OCI-M1 (cell line): ENCODE measurements around the gene RMND5B.
"Not testable (repeated sequence)": the region's sequence is repeated elsewhere in the genome, so short reads cannot be mapped to it uniquely, and the experiment has no call there.

Experiments used
- DNase-seq: peaks from one replicate; lab custom pipeline; 2025; lab: John Stamatoyannopoulos, UW

The RMND5B gene

GRCh38 chr5:178130576-178131445 lies at the start of gene RMND5B:
Gene RMND5B, plus strand, starts transcription at chr5:178131014. Its CDS starts 7,106 bp downstream, at chr5:178138120.
- peak; percentile 93 for DNase-seq

- peak; percentile 69 for DNase-seq
Observed at GRCh38 chr5:178081571-178082243, 49.1 kb upstream of the RMND5B start.

- no peak for DNase-seq
Observed at GRCh38 chr5:178083922-178084321, 46.9 kb upstream of the RMND5B start.

- DNase-seq, result no peak
Observed at GRCh38 chr5:178085316-178085715, 45.5 kb upstream of the RMND5B start.

DNA sequence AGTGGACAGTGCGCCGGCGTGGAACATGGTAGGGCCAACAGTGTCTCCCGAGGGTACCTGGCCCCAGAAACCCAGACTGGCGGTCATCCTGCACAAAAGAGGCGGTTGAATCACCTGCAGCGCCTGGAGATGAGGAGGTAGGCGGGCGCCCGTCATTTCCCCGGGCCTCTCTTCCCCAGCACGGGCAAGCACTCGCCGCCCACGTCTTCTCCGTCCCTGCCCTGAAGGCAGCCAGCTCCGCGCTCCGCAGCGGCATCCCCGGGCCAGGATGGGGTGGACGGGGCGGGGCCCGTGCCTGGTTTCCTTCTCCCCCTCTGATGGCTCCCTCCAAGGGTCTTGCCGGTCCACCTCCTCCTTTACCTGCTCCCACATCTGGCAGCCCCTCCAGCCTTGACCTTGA lies 44.5 kb upstream of the RMND5B start:
- no peak for DNase-seq

GRCh38 chr5:178087199-178087598 lies 43.6 kb upstream of the RMND5B start:
- DNase-seq, result not testable (repeated sequence)

- DNase-seq, result no peak
Observed at GRCh38 chr5:178090856-178091255, 40.0 kb upstream of the RMND5B start.

- DNase-seq, result no peak
Observed at GRCh38 chr5:178093134-178093533, 37.7 kb upstream of the RMND5B start.

GRCh38 chr5:178094345-178094744 lies 36.5 kb upstream of the RMND5B start:
- no peak for DNase-seq

DNA sequence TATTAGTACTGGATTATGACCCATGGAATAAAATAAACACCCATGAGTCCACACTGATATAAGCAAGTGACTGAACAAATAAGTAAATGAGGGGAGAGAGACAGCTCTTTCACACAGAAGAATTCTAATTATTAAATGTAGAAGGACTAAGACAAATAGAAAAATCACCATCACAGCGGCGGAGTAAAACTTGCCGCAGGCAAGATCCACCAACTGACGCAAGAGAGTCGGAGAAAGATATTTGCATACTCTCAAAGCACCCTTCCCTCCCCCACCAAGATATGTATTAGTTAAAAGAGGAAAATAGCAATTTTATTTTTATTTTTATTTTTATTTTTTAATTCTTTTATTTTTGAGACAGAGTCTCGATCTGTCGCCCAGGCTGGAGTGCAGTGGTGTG lies 32.1 kb upstream of the RMND5B start:
- DNase-seq, result no peak

- DNase-seq, result no peak
Observed at GRCh38 chr5:178103612-178104011, 27.2 kb upstream of the RMND5B start.

- no peak for DNase-seq
Observed at GRCh38 chr5:178104492-178104891, 26.3 kb upstream of the RMND5B start.

- DNase-seq, result no peak
Observed at GRCh38 chr5:178106086-178106485, 24.7 kb upstream of the RMND5B start.

DNA sequence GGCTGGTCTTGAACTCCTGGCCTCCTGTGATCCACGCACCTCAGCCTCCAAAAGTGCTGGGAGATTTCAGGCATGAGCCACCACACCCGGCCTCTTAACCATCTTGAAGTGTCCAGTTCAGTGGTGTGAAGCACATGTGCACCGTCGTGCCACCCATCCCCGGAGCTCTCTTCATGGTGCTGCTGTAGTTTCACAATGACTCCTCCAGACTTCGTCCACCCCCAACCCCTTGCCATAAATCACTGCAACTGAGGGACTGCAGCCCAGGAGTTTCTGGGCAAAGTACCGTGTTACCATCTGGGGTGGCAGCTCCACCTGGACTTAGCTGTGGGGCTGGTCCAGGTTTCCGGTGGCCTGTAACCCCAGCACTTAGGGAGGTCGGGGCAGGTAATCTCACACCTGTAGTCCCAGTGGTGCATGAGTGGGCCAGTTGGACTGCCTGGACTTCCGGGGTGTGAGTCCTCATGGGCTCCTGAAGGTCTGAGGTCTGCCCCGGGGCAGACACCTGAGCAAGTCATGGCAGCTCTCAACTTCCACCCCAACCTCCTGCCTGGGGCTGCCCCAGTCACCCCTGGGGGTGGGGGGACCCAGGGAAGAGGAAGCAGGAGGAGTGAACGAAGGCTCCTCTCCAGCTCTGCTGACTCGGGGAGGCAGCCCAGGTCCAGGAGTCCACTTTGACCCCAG lies 24.1 kb upstream of the RMND5B start:
- no peak for DNase-seq

GRCh38 chr5:178107756-178108310 lies 23.0 kb upstream of the RMND5B start:
- DNase-seq, result no peak

- DNase-seq, result no peak
Observed at GRCh38 chr5:178108446-178108845, 22.4 kb upstream of the RMND5B start.

DNA sequence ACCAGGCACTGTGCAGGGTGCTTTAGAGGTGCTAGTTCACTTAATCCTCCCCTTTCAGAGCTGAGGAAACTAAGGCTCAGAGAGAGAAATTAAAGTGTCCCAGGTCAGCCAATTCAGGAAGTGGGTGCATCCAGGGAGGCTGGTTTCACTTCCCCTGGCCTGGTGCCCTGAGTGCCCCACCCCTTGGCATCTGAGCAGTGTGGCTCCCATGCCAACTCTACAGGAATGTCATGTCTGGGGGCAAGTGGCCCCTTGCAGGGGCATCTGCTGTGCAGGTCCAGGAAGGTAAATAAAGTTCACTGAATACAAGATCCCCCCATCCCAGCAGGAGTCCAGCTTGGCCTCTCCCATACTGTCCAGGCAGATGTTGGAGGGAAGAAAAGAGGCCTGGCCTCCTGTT lies 21.8 kb upstream of the RMND5B start:
- no peak for DNase-seq

DNA sequence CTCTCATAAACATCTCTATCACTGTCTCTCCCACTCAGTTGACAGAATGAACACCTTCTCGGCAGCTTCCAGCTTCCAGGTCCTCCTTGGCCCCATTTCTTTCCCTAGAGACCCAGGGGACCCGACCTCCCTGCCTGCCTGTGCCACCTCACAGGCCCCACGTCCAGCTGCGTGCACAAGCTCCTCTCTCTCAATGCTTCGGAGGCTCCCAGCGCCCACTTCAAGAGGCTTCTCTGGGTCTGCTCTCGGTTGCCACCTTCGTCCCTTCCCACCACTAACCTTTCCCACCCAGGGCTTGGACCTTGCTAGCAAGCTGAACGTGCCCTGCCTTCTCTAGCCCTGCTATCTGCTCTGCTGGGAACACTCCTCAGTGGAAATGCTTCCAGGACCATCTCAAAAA lies 20.3 kb upstream of the RMND5B start:
- DNase-seq, result no peak

DNA sequence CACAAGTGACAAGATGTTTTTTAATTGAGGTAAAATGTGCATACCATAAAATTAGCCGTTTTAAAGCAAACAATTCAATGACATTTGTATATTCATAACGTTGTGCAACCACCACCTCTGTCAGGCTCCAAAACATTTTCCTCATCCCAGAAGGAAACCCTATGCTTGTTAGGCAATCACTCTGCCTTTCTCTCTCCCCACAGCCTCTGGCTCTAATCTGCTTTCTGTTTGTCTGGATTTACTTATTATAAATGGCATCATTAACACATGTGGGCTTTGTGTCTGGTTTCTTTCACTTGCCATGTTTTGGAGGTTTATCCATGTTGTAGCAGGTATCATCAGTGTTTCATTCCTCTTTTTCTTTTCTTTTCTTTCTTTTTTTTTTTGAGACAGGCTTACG lies 18.9 kb upstream of the RMND5B start:
- no peak for DNase-seq

- DNase-seq, result no peak
Observed at GRCh38 chr5:178112545-178112944, 18.3 kb upstream of the RMND5B start.

GRCh38 chr5:178113141-178113787 lies 17.6 kb upstream of the RMND5B start, which contains the start of gene N4BP3:
Gene N4BP3, plus strand, starts transcription at chr5:178113532. Its CDS starts 6,052 bp downstream, at chr5:178119584.
- peak; percentile 62 for DNase-seq

GRCh38 chr5:178113841-178114324 lies 16.9 kb upstream of the RMND5B start:
- no peak for DNase-seq
